Adrenal gland (tissue), 5 donors: ENCODE results near the gene MUC20.

Experiments used
- CTCF ChIP-seq, 6 experiments: fragments of 450-650 bp in 4 of 6; fragments of 200-600 bp in 2 of 6; sonication (generic) in 1 of 6; IDR thresholded peaks; 1 replicate in 5 of 6; 2 replicates in 1 of 6; pipeline versions ENCODE4 v1.5.1 to v1.8.0; 2016 to 2021; ENCODE audit warnings: antibody characterized with exemption in 6 of 6, mild to moderate bottlenecking in 2 of 6, moderate library complexity in 1 of 6
- POLR2A ChIP-seq, 2 donors: fragments of 450-650 bp; IDR thresholded peaks; one replicate each; pipeline ENCODE4 v1.6.1; 2017; ENCODE audit warnings: antibody characterized with exemption in 2 of 2, mild to moderate bottlenecking in 2 of 2, moderate library complexity in 1 of 2
- donor health status: DM: no; HTN: no; CAD: no.

- TF ChIP-seq CTCF (IDR thresholded peaks at IDR 0.05) (no peak), POLR2A (IDR thresholded peaks at IDR 0.05) (no peak)
Measured at GRCh38 chr3:195750797-195751520, 30.2 kb downstream of the MUC20 start.
